Aorta (tissue), 5 donors: ENCODE data around the gene KPNB1. TPM values are rescaled to one million over a fixed set of nuclear protein-coding genes. Genes with fewer than 3 reads are reported as not detected.

ENCODE experiments used
- ATAC-seq: fragments of 200-7000 bp; cut with Tn5 transposase; one replicate; pipeline ENCODE4 v1.9.1; 2022; ENCODE audit warnings: moderate library complexity; ENCODE audit not compliant: low FRiP score
- DNase-seq, 2 donors: peaks; one replicate each; pipeline ENCODE4 v3.0.0-alpha.2; 2020
- H3K27ac ChIP-seq, 2 donors: one replicate each; pipeline ENCODE4 v1.5.1; 2013; ENCODE audit warnings: low read length in 2 of 2, mild to moderate bottlenecking in 2 of 2, moderate library complexity in 2 of 2, control low read depth in 1 of 2, inconsistent platforms in 1 of 2, low read depth in 1 of 2
- H3K27me3 ChIP-seq, 2 donors: one replicate each; pipeline ENCODE4 v1.6.1; 2013; ENCODE audit warnings: control low read depth in 1 of 2, low read length in 1 of 2, mild to moderate bottlenecking in 1 of 2, moderate library complexity in 1 of 2; ENCODE audit not compliant: insufficient read depth in 2 of 2, control insufficient read depth in 1 of 2
- H3K36me3 ChIP-seq, 2 donors: one replicate each; pipeline ENCODE4 v1.6.1; 2013; ENCODE audit warnings: control low read depth in 1 of 2, low read length in 1 of 2, mild to moderate bottlenecking in 1 of 2; ENCODE audit not compliant: insufficient read depth in 2 of 2, control insufficient read depth in 1 of 2
- H3K4me1 ChIP-seq, 2 donors: one replicate each; pipeline ENCODE4 v1.6.1; 2013; ENCODE audit warnings: low read length in 2 of 2, control low read depth in 1 of 2, mild to moderate bottlenecking in 1 of 2, moderate library complexity in 1 of 2; ENCODE audit not compliant: insufficient read depth in 2 of 2, control insufficient read depth in 1 of 2
- H3K4me3 ChIP-seq, 2 donors: one replicate each; pipeline ENCODE4 v1.5.1; 2013; ENCODE audit warnings: low read length in 2 of 2, control low read depth in 1 of 2, mild to moderate bottlenecking in 1 of 2
- H3K9me3 ChIP-seq: one replicate; pipeline ENCODE4 v1.6.1; 2013; ENCODE audit warnings: mild to moderate bottlenecking, low read length; ENCODE audit not compliant: control insufficient read depth
- WGBS, 2 donors: extraction: QIAGEN DNeasy Blood & Tissue Kit; methylation state at CpG; one replicate each; pipeline ENCODE4 v1.1.7; 2013; 5-methylcytosine and 5-hydroxymethylcytosine counted together
- intact Hi-C, 2 donors: fragments of 100-400 bp; cut with DNase I; formaldehyde crosslinking; loops; one replicate each; pipeline versions ENCODE4 v1.14.2 to v1.15.0; 2022
- polyA plus RNA-seq, 2 donors: library from polyadenylated mRNA; stranded (reverse); fragments of 200-250 nt; gene quantifications; one replicate each; pipeline ENCODE4 v1.2.3, GENCODE V29; 2013
- total RNA-seq, 2 donors: library from RNA; stranded (reverse); fragmentation: NEBNext Ultra II Directional; extraction: Animal tissue kit (Norgen Biotek cat#: 25700); gene quantifications; one replicate each; pipeline ENCODE4 v1.2.1, GENCODE V29; 2021
- donor health status: healthy with polysubstance abuse.
- donor health status: Bipolar disorder and iron deficiency.
- donor health status: DM: no; HTN: no; CAD: no.
- donor health status: DM: no; HTN: no; CAD: no.
- donor health status: DM: yes; HTN: yes; CAD: no.

Gene KPNB1
- total and polyA plus RNA-seq, 4 donors: 39.4 to 202 (median 115) TPM

DNA sequence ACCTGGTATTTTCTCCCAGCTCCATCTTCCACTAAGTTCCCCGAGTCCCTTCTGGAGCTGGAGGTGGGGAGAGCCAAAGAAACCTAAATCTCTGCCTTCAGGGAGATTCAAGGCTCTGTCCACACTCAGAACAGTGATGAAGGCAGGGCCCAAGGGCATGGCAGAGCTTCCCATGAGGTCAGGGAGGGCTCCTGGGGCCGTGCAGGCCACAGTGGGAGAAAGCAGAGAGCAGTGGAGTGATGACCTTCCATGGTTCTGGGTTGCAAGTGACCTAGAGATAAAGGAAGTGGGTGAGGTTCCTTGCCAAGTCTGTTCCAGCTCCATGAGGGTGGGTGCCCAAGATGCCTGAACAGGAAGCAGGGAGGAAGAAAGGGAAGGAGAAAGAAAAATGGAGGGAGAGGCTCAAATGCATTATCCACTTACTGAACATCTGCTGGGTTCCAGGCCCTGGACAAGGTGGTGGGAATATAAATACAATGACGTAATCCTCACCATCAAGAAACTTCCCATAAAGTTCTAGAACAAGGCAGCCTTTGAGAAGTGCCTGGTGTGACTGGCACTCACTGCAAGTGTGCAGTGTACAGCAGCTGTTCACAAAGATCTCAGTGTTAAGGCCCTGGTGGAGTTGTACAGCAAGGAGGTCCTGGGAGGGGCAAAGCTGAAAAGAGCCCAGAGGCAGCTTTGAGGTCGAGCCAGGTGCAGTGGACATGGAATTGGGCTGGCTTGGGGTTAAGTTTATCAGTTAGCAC lies 57.5 kb downstream of the KPNB1 start:
- DNase-seq: peak; percentile 16 to 53
- Histone ChIP-seq H3K27me3 (no peaks in the 10 kb centered on the region), H3K9me3 (no peaks in the 10 kb centered on the region), H3K36me3 (no peaks in the 10 kb centered on the region), H3K4me3 (no peak overlapping the region), H3K4me1 (no peaks in the 10 kb centered on the region), H3K27ac (no peak overlapping the region)
- intact Hi-C loops: no loop called here
- 88 to 91% methylated on average over 4 of the region's 4 CpGs for WGBS, 2 donors
- no peak for ATAC-seq

DNA sequence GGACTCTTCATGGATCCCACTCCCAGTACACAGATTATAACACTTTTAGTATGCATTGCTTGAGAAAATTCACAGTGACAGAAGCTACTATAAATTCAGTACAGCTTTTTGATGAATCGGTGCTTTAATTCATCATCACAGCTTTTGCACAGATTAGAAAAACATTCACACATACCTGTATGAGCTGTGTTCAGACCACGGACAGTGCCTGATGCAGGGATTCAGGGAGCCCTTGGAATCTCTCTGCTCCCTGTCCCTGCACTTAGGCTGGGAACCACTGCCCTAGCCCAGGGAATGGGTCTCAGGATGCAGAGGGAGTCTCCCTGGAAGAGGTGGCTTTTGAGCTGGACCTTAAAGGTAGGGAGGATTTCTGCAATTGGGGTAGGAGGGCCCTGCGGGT lies 58.2 kb downstream of the KPNB1 start:
- Histone ChIP-seq H3K36me3 (no peaks in the 10 kb centered on the region), H3K9me3 (no peaks in the 10 kb centered on the region), H3K27ac (no peak overlapping the region), H3K4me3 (no peak overlapping the region), H3K27me3 (no peaks in the 10 kb centered on the region), H3K4me1 (no peaks in the 10 kb centered on the region)
- DNase-seq (peak in 1 of 2 donors; percentile 4), ATAC-seq (no peak)
- 72 to 76% methylated on average over 3 of the region's 3 CpGs for WGBS, 2 donors
- intact Hi-C loops: no loop called here

DNA sequence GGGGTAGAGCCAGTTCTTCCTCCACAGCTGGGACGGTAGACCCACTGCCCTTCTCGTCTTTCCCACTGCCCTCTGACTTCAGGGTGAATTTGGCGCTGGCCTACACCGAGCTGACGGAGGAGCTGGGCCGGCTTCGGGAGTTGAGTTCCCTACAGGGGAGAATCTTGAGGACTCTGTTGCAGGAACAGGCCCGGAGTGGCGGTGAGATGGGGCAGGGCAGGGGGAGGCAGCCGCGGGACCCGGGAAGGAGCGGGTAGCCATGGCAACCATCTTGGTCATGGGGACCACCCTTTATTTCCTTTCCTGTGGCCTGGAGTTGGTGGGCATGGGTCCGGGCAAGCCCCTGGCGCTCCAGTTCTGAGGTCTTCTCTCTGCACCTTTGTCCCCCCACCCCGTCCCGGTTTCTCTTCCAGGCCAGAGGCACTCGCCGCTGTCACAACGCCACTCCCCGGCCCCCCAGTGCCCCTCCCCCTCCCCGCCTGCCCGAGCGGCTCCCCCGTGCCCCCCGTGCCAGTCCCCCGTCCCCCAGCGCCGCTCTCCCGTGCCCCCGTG lies 58.7 kb downstream of the KPNB1 start:
- no peaks in the 10 kb centered on the region for H3K9me3 ChIP-seq
- no peaks in the 10 kb centered on the region for H3K4me1 ChIP-seq
- peak; percentile 26 to 79 for DNase-seq
- H3K27ac ChIP-seq: no peak overlapping the region
- H3K4me3 ChIP-seq: peak overlapping the region; percentile 10 to 34
- intact Hi-C loops: no loop called here
- no peaks in the 10 kb centered on the region for H3K36me3 ChIP-seq
- WGBS, 2 donors: 22 to 32% methylated on average over 14 to 31 of the region's 31 CpGs
- no peak for ATAC-seq
- no peaks in the 10 kb centered on the region for H3K27me3 ChIP-seq

DNA sequence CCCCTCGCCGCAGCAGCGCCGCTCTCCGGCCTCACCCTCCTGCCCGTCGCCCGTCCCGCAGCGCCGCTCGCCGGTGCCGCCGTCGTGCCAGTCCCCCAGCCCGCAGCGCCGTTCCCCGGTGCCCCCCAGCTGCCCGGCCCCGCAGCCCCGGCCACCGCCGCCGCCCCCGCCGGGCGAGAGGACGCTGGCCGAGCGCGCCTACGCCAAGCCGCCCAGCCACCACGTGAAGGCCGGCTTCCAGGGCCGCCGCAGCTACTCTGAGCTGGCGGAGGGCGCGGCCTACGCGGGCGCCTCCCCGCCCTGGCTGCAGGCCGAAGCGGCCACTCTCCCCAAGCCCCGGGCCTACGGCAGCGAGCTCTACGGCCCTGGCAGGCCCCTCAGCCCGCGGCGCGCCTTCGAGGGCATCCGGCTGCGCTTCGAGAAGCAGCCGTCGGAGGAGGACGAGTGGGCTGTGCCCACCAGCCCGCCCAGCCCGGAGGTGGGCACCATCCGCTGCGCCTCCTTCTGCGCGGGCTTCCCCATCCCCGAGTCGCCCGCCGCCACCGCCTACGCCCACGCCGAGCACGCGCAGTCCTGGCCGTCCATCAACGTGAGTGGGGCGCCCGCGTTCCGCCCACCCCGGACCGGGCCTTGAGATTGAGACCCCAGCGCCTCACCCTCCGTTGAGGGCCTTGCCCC lies 59.3 kb downstream of the KPNB1 start:
- 28 to 37% methylated on average over 71 to 89 of the region's 89 CpGs for WGBS, 2 donors
- intact Hi-C loops: no loop called here
- H3K36me3 ChIP-seq: no peaks in the 10 kb centered on the region
- H3K4me3 ChIP-seq: peak overlapping the region; percentile 10 to 34
- H3K9me3 ChIP-seq: no peaks in the 10 kb centered on the region
- ATAC-seq (peak; percentile 74), DNase-seq (peak in 1 of 2 donors; percentile 86)
- H3K27me3 ChIP-seq: no peaks in the 10 kb centered on the region
- no peaks in the 10 kb centered on the region for H3K4me1 ChIP-seq
- no peak overlapping the region for H3K27ac ChIP-seq

DNA sequence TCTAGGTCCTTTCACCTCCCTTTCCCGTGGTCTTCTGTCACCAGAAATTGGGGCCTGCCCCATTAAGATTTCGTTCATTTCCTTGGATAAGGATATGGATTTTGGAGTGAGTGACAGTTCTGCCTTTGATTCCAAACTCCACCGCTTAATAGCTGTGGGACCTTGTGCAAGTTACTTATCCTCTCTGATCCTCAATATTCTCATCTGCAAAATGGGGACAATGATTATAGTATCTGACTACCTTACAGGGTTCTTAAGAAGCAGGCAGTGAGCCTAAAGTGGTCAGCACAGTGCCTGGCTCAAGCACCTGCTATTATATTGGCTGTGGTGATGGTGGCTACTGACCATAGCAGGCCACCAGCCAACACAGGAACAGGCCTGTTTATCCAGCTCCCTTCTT lies 59.9 kb downstream of the KPNB1 start:
- H3K36me3 ChIP-seq: no peaks in the 10 kb centered on the region
- no peak overlapping the region for H3K27ac ChIP-seq
- ATAC-seq: no peak
- no peaks in the 10 kb centered on the region for H3K9me3 ChIP-seq
- no peak for DNase-seq
- H3K4me3 ChIP-seq: no peak overlapping the region
- H3K27me3 ChIP-seq: no peaks in the 10 kb centered on the region
- 82 to 93% methylated on average over 3 of the region's 3 CpGs for WGBS, 2 donors
- intact Hi-C loops: no loop called here
- no peaks in the 10 kb centered on the region for H3K4me1 ChIP-seq

DNA sequence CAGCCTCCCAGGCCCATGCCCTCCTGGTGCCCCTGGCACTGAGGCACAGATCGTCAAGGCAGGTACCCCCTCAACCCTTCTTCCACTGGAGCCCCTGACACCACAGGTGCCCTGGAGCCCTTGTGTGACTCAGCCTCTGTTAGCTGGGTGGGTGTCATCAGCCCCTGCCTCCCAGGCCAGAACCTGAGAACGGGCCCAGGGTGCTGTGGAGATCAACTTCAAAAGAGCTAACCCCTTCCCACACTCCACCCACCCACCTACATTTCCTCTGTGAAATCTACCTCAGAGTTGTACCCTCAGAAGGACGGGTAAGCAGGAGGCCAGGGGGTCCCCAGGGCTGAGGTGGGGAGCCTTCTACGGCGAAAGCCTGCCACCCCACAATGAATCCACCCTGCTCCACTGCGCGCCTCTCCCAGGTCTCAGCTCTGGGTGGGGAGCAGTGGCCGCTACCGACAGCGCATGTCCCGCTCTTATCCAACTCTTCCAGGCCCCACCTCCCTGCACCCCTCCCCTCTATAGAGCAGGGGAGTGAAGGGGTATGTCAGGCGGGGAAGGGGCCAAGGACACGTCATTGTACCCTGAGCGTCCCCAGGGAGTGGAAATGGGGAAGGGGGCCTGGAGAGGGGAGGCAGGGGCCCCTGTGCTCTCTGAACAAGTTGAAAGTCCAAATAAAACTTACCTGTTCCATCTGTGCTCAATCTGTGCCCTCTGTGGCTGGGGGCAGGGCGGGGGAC lies 61.8 kb downstream of the KPNB1 start:
- H3K9me3 ChIP-seq: no peaks in the 10 kb centered on the region
- intact Hi-C loops: no loop called here
- WGBS, 2 donors: 94 to 95% methylated on average over 15 of the region's 15 CpGs
- no peak overlapping the region for H3K27ac ChIP-seq
- DNase-seq: peak in 1 of 2 donors; percentile 54
- H3K27me3 ChIP-seq: no peaks in the 10 kb centered on the region
- H3K4me1 ChIP-seq: no peaks in the 10 kb centered on the region
- no peak overlapping the region for H3K4me3 ChIP-seq
- H3K36me3 ChIP-seq: no peaks in the 10 kb centered on the region
- ATAC-seq: no peak

DNA sequence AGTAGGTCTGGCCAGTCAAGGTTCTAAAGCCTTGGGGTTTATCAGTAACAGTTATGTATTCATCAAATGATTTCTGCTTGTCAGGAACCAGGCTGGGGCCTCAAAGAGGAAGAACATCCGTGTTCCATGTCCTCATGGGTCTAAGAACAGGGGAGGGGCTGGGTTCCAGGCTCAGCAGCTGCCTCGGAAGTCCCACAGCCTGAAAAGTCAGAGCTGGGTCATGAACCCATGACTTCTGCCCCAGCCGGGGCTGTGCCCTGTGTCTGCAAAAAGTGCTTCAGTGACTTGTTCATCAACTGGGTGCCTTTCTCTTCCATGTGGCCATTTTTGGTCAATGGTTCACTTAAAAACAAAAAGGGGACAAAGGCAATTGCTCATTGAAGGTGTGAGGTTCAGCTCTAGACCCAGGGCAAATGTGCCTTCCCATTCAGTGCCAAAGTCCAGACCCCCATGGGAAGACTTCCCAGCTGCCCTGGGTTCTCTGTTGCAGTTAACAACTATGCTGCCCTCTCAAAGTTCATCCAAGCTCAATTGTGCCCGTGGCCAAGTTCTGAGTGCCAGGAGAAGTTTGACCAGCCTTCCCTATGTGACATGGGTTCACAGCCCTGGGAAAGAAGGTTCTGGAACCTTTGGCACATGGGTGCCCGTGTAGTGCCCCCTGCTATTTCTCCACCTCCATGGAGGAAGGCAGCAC lies 62.8 kb downstream of the KPNB1 start:
- Histone ChIP-seq H3K9me3 (no peaks in the 10 kb centered on the region), H3K27ac (no peak overlapping the region), H3K4me3 (no peak overlapping the region), H3K4me1 (no peaks in the 10 kb centered on the region), H3K36me3 (no peaks in the 10 kb centered on the region), H3K27me3 (no peaks in the 10 kb centered on the region)
- no peak for DNase-seq
- no peak for ATAC-seq
- intact Hi-C loops: no loop called here
- WGBS, 2 donors: 58 to 60% methylated on average over 5 of the region's 5 CpGs

DNA sequence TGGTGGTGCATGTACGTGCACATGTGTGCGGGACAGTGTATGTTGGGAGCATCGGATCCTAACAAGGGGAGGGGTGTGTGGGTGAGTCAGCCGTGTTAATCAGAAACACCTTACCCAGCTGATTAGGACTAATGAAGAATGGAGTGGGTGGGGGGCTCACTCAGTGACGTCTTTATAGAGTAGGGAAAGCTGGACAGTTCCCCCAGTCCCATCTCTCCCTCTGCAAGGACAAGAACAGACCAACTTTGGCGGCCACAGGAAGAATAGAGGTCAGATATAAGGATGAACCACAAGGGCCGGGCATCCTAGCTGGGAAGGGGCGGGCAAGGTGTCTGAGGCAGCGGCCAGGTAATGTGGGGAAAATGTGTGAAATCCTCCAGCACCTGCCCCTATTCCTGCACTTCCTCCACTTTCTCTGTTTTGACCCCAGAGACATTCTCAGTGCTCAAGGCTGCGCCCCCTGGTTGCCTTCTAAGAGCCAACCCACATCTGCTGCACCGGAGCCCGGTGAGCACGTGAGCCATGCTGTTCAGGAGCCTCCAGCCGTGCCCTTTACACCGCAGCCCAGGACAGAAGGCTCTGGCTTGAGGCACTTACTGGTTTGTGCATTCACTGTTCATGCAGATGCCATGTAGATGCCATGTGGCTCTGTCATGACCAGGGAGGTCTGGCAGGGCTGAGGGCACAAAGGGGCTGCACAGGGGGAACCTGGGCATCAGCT lies 64.4 kb downstream of the KPNB1 start:
- ATAC-seq: no peak
- no peaks in the 10 kb centered on the region for H3K36me3 ChIP-seq
- no peak overlapping the region for H3K27ac ChIP-seq
- intact Hi-C loops: no loop called here
- DNase-seq: no peak
- WGBS, 2 donors: 40 to 41% methylated on average over 15 of the region's 15 CpGs
- no peaks in the 10 kb centered on the region for H3K9me3 ChIP-seq
- H3K4me3 ChIP-seq: no peak overlapping the region
- H3K4me1 ChIP-seq: no peaks in the 10 kb centered on the region
- H3K27me3 ChIP-seq: no peaks in the 10 kb centered on the region
